SK-N-DZ (cell line): ENCODE measurements around the gene ADSS1.
A peak's percentile ranks its signal among the peaks of the same experiment; 100 is the strongest.

Experiments
- DNase-seq: peaks from one replicate; pipeline ENCODE4 v3.0.0-alpha.2; 2015; ENCODE audit warnings: low spot score

ADSS1 gene

DNA sequence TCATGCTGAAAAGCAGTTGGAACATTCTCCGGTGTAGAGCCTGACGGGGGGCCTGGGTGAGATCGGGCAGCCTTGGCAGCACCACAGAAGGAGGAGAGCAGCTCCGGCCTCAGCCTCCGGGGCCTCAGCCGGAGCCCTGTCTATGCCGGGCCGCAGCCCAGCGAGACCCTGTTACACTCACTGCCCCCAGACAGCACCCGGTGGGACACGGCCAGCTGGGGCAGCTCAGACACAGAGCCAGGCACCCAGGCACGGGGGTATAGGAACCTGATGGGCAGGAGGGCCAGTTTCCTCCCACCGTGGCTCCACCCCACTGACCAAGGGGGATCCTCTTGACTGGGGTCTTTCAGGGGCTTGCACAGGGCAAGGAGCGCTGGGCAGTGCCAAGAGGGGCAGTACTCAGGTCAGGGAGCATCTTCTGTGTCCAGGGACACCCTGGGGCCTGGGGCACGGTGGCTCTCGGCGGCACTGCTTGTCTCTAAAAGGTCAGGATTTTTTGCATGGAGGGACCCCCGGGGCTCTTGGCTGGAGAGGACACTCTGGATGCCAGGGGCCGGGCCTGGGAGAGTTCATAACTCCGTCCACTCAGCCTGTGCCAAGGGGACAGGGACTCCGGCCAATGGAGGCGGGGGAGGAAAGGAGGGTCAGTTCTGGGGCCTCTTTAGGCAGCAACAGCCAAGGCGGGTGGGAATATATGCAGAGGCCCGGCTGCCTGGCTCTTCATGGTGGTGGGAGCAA lies 25.2 kb upstream of the ADSS1 start:
- no peak for DNase-seq

- DNase-seq: no peak
Observed at GRCh38 chr14:104699426-104699748, 24.6 kb upstream of the ADSS1 start.

DNA sequence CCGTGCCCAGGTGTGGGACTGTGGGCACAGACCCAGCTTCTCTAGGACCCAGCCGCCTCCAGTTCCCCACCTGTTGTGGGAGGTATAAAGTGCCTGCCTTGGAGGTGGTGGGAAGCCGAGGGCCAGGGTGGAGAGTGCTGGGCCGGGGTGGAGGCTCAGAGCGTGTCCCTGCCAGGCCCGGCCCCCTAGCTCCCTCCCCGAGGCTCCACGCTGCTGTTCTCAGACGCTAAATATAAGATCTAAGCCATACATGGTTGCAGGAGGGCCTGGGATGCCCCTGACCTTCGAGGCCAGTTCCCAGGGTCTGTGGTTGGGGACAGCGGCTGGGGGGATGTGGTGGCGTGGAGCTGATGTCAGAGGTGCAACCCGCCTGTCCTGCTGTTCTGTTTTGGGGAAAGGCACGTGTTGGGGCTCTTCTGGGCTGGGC lies 23.8 kb upstream of the ADSS1 start:
- no peak for DNase-seq

GRCh38 chr14:104700747-104701217 lies 23.2 kb upstream of the ADSS1 start:
- DNase-seq: no peak

DNA sequence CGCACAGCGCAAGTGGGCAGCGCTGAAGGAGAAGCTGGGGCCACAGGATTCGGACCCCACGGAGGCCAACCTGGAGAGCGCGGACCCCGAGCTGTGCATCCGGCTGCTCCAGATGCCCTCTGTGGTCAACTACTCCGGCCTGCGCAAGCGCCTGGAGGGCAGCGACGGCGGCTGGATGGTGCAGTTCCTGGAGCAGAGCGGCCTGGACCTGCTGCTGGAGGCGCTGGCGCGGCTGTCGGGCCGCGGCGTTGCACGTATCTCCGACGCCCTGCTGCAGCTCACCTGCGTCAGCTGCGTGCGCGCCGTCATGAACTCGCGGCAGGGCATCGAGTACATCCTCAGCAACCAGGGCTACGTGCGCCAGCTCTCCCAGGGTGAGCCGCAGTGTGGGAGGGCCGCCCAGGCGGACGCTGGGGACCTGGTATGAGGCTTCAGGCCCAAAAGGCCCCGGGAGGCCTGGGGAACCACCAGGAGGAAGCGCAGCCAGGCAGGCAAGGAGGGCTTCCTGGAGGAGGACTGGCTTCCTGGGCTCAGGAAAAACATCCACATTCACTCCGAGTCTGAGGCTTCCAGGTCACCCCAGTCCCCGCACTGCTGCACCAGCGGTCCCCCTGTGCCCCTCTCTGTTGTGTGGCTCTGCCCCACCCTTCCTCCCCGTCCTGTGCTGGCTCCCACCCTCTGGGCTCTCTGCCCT lies 22.5 kb upstream of the ADSS1 start:
- no peak for DNase-seq

DNA sequence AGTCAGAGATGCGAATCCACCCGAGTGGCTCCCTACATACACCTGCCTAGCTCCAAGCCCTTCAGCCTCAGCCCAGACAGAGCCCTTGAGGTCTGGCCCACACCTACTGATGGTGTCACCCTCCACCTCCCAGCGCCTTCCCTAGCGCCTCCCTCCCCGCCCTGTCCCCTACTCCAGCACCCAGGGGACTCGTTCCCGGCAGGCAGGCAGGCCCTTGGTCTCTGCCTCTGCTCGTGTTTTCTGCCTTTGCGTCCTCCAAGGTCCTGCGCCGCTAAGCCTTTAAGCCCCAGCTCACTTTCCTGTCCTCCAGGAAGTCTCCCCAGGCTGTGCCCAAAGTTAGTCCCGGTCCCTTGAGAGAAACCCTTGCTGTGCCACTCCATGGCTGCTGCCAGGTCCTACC lies 21.9 kb upstream of the ADSS1 start:
- no peak for DNase-seq

DNA sequence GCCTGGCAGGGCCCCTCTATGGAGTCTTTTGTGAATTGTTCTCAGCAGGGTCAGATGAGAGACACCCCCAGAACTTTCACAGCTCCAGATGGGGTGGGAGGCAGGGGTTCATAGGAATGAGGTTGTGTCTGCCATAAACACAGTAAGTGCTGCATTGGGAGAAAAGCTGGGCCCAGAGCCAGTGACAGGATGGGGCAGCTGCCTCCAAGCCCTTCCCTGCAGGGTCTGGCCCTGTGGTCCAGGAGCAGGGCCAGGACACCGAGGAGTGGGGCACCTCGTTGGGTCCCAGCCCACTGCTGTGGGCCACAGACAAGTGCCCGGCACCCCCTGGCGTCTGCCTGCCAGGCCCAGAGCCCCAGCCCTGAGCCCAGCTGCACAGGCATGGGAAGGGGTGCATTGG lies 21.4 kb upstream of the ADSS1 start:
- DNase-seq: no peak

DNA sequence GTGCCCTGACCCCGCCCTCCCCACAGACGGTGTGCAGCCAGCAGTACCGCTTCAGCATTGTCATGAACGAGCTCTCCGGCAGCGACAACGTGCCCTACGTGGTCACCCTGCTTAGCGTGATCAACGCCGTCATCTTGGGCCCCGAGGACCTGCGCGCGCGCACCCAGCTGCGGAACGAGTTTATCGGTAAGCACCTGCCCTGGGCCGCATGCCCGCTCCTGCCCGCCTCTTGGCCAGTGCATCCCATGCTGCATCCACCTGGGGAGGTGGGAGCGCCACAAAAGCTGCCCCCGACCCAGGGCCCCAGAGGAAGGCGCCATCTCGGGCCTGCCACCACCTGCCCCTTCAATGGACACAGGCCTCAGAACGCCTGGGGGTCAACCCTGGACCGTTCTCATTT lies 20.8 kb upstream of the ADSS1 start:
- DNase-seq: no peak

GRCh38 chr14:104704252-104704651 lies 19.8 kb upstream of the ADSS1 start:
- DNase-seq: no peak

DNA sequence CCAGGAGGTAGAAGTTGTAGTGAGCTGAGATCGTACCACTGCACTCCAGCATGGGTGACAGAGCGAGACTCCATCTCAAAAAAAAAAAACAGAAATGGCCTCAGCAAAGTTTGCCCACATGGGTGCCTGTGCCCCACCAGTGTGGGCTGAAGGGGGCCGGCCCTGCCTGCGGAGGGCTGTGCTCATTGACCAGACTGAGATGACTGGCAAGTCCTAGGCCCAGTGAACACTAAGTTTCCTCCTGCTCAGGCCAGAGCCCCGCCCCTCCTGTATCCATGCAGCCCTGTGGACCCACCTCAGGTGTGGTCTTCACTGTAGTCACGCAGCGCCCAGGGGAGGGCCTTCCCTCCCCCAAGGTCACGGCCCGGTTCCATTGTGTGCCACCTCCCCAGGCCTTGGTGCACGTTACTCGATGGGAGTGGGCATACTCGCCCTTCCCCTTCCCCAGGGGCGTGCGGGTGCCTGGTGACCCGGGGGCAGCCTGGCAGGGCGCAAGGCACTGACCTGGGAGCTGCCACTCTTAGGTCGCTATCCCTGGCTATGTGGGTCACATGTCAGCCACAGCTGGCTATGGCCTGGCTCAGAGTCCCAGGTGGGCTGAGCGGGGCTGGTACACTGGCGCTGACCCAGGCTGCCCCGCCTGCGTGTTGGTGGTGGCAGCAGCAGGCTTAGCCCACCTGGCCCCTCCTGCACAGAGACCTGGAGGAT lies 18.5 kb upstream of the ADSS1 start:
- DNase-seq: no peak

DNA sequence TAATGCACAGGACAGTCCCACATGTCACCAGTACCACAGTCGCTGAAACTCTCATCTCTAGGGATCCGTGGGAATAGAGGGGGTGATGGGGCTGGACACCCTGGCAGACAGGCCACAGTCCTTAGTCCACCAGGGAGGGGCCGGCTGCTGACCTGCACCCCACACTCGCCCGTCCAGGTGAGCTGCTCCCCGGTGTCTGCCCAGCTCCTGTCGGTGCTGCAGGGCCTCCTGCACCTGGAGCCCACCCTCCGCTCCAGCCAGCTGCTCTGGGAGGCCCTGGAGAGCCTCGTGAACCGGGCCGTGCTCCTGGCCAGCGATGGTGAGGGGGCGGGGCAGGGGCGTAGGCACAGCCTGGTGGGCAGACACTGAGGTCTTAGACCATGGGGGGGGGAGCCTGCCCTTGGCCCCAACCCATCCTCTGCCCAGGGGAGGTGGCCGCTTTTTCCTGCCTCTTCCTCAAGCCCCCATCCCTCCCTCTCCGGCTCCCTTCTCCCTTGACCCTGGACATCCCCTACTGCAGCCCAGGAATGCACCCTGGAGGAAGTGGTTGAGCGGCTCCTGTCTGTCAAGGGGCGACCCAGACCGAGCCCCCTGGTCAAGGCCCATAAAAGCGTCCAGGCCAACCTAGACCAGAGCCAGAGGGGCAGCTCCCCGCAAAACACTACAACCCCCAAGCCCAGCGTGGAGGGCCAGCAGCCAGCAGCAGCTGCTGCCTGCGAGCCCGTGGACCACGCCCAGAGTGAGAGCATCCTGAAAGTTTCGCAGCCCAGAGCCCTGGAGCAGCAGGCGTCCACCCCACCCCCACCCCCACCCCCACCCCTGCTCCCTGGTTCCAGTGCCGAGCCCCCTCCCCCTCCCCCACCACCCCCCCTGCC lies 17.1 kb upstream of the ADSS1 start:
- DNase-seq: no peak

GRCh38 chr14:104707608-104708595 lies 16.1 kb upstream of the ADSS1 start:
- no peak for DNase-seq

GRCh38 chr14:104708606-104709268 lies 15.3 kb upstream of the ADSS1 start:
- DNase-seq: peak; percentile 52

DNA sequence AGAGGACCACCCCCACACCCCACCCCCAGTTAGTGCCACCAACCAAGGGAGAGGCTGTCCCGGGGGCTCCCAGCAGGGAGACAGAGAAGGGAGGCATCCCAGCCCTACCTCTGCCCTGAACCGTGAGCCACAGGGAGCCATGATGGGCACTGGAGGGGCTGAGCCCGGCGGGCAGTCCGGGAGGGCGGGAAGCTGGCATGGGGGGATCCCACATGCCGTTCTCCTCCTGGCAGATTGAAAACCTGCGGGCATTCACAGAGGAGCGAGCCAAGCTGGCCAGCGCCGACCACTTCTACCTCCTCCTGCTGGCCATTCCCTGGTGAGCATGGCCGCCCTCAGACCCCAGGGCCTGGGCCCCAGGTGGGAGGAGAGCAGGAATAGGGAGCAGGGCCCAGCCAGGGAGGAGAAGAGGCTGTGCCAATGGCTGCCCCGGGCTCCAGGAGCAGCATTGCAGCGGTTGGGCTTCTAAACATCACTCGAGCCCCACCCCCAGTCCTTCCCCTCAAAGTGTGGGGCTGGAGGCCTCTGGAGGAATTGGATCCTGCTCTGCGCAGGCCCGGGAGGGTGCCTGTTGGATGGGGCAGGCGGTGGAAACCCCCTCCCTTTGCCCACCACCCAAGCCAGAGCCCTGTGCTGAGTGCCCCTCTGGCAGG lies 14.5 kb upstream of the ADSS1 start:
- DNase-seq: no peak

- DNase-seq: no peak
Observed at GRCh38 chr14:104710071-104710735, 13.8 kb upstream of the ADSS1 start.

GRCh38 chr14:104712881-104713734 lies 10.9 kb upstream of the ADSS1 start:
- no peak for DNase-seq

DNA sequence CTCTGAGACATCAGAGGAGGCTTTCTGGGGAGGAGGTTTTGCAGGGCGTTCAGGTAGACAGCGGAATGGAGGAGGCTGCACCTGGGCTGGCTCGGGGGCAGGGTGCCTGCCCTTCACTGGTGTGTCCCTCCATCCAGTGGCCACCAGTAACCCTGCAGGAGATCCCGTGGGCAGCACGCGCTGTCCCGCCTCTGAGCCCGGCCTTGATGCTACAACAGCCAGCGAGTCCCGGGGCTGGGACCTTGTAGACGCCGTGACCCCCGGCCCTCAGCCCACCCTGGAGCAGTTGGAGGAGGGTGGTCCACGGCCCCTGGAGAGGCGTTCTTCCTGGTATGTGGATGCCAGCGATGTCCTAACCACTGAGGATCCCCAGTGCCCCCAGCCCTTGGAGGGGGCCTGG lies 10.0 kb upstream of the ADSS1 start:
- no peak for DNase-seq

- DNase-seq: no peak
Observed at GRCh38 chr14:104714681-104715080, 9.3 kb upstream of the ADSS1 start.
